WTC11 (cell line): ENCODE measurements around the gene PAWR.

Experiments
- AFF4 ChIP-seq: sonication (generic); formaldehyde crosslinking; IDR thresholded peaks from 2 replicates; pipeline ENCODE4 v1.8.1; 2023; ENCODE audit warnings: mild to moderate bottlenecking, missing genetic modification reagents, borderline replicate concordance
- AR ChIP-seq: fragments of 250-450 bp; sonication (Bioruptor Pico); IDR thresholded peaks from 2 replicates; pipeline ENCODE4 v1.9.0; 2021; ENCODE audit warnings: mild to moderate bottlenecking
- ATF2 ChIP-seq: sonication (generic); formaldehyde crosslinking; IDR thresholded peaks from 2 replicates; pipeline ENCODE4 v1.8.1; 2022; ENCODE audit warnings: low read depth, missing genetic modification reagents, borderline replicate concordance
- ATF6 ChIP-seq: sonication (generic); formaldehyde crosslinking; IDR thresholded peaks from 2 replicates; pipeline ENCODE4 v1.8.1; 2023; ENCODE audit warnings: mild to moderate bottlenecking, missing genetic modification reagents
- CREM ChIP-seq: sonication (generic); formaldehyde crosslinking; IDR thresholded peaks from 2 replicates; pipeline ENCODE4 v1.8.1; 2022; ENCODE audit warnings: mild to moderate bottlenecking, missing genetic modification reagents, moderate library complexity
- CTCF ChIP-seq: fragments of 200-600 bp; IDR thresholded peaks from 2 replicates; pipeline ENCODE4 v1.8.0; 2022; ENCODE audit warnings: antibody characterized with exemption
- FOXP1 ChIP-seq: sonication (generic); formaldehyde crosslinking; IDR thresholded peaks from 2 replicates; pipeline ENCODE4 v1.8.0; 2022; ENCODE audit warnings: missing genetic modification reagents, mild to moderate bottlenecking, moderate library complexity, borderline replicate concordance
- MAX ChIP-seq: sonication (generic); formaldehyde crosslinking; IDR thresholded peaks from 2 replicates; pipeline ENCODE4 v1.8.0; 2022; ENCODE audit warnings: mild to moderate bottlenecking, missing genetic modification reagents
- MLX ChIP-seq: sonication (generic); formaldehyde crosslinking; IDR thresholded peaks from 2 replicates; pipeline ENCODE4 v1.8.1; 2023; ENCODE audit warnings: mild to moderate bottlenecking, missing genetic modification reagents, moderate library complexity
- SP1 ChIP-seq: sonication (generic); formaldehyde crosslinking; conservative IDR thresholded peaks from 2 replicates; pipeline ENCODE4 v1.8.1; 2022; ENCODE audit warnings: missing genetic modification reagents
- STAT6 ChIP-seq: sonication (generic); formaldehyde crosslinking; conservative IDR thresholded peaks from 2 replicates; pipeline ENCODE4 v1.8.1; 2023; ENCODE audit warnings: mild to moderate bottlenecking, low read depth, missing genetic modification reagents, moderate library complexity
- ZNF121 ChIP-seq: sonication (generic); formaldehyde crosslinking; IDR thresholded peaks from 2 replicates; pipeline ENCODE4 v1.8.0; 2023; ENCODE audit warnings: missing genetic modification reagents
- ZNF317 ChIP-seq: sonication (generic); formaldehyde crosslinking; IDR thresholded peaks from 2 replicates; pipeline ENCODE4 v1.8.1; 2023; ENCODE audit warnings: low read depth, mild to moderate bottlenecking, moderate library complexity, missing genetic modification reagents, borderline replicate concordance
- ZNF512 ChIP-seq: sonication (generic); formaldehyde crosslinking; IDR thresholded peaks from 2 replicates; pipeline ENCODE4 v1.8.1; 2022; ENCODE audit warnings: missing genetic modification reagents, borderline replicate concordance

GRCh38 chr12:79573820-79574219 is 116.9 kb downstream of the PAWR start:
- TF ChIP-seq CTCF: no peak
- TF ChIP-seq ZNF317 (CRISPR knock-in tag): no peak
- no peak for TF ChIP-seq ATF2 (CRISPR knock-in tag)
- TF ChIP-seq ZNF121 (CRISPR knock-in tag): no peak
- no peak for TF ChIP-seq FOXP1
- TF ChIP-seq CREM (CRISPR knock-in tag): no peak
- TF ChIP-seq MAX (CRISPR knock-in tag): no peak
- TF ChIP-seq MLX: no peak
- no peak for TF ChIP-seq AR (CRISPR knock-in tag)
- no peak for TF ChIP-seq ZNF512 (CRISPR knock-in tag)
- TF ChIP-seq AFF4 (CRISPR knock-in tag): no peak
- TF ChIP-seq STAT6: no peak
- TF ChIP-seq ATF6 (CRISPR knock-in tag): no peak
- no peak for TF ChIP-seq SP1 (CRISPR knock-in tag)
